Measurements from ENCODE around the gene COG5.

GRCh38 chr7:107186240-107186639, 377.5 kb downstream of the COG5 start:
- TF ChIP-seq, protein P1, sequence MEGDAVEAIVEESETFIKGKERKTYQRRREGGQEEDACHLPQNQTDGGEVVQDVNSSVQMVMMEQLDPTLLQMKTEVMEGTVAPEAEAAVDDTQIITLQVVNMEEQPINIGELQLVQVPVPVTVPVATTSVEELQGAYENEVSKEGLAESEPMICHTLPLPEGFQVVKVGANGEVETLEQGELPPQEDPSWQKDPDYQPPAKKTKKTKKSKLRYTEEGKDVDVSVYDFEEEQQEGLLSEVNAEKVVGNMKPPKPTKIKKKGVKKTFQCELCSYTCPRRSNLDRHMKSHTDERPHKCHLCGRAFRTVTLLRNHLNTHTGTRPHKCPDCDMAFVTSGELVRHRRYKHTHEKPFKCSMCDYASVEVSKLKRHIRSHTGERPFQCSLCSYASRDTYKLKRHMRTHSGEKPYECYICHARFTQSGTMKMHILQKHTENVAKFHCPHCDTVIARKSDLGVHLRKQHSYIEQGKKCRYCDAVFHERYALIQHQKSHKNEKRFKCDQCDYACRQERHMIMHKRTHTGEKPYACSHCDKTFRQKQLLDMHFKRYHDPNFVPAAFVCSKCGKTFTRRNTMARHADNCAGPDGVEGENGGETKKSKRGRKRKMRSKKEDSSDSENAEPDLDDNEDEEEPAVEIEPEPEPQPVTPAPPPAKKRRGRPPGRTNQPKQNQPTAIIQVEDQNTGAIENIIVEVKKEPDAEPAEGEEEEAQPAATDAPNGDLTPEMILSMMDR (IDR thresholded peaks at IDR 0.05), result no peak
- no peak for TF ChIP-seq POLR2A (IDR thresholded peaks at IDR 0.05)
- no peak for TF ChIP-seq POLR2AphosphoS5 (IDR thresholded peaks at IDR 0.05; ENCODE audit: insufficient read depth in 1 of 2, low read depth in 1 of 2)
